Astrocyte of the spinal cord (primary cell): Measurements from ENCODE around the gene CHCHD3.

Source experiments
- DNase-seq: peaks from one replicate; pipeline ENCODE4 v3.0.0; 2011; ENCODE audit warnings: low read depth, low spot score
- H3K4me3 ChIP-seq: 2 replicates; pipeline ENCODE4 v1.5.1; 2011; ENCODE audit warnings: low read depth, mild to moderate bottlenecking, low read length, moderate library complexity
- in situ Hi-C: cut with HindIII; loops from 2 replicates; pipeline ENCODE4 v1.10.0; 2017; ENCODE audit warnings: low sequenced_read_pairs
- TF ChIP-seq, protein P1 (sequence below): IDR thresholded peaks from 2 replicates; pipeline ENCODE4 v1.5.1; 2012; ENCODE audit warnings: low read depth, mild to moderate bottlenecking, low read length, inconsistent platforms

CHCHD3 gene

DNA sequence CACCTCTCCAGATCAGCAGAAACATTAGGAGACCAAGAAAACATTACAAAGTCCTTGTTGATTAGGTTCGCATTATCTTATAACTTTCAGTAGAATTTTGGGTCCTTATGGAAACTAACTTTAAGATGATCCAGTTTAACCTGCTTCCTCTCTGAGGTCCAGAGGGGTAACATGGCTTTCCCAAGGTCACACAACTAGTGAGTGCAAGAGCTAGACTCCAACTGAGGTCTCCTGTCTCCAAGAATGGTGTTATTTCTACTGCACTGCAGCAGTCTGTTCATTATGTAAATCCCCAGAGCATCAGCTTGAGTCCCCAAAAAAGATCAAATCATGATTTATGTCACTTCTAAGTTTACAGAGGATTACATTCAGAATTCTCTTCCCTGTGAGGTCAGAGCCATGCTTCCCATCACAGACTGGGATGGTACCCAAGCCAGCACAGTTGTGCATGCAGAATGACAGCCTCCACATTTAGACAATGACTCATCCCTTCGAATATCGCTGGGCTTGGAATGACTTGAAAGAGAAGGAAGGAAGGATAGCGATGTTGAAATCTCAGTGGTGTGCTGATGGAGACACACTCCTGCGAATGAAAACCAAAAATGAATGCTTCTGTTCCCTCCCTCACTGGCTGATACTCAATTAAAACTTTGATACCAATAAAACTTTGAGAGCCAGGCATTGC, 342.5 kb downstream of the CHCHD3 start:
- in situ Hi-C loops: no loop called here
- peak; percentile 94 for DNase-seq
- H3K4me3 ChIP-seq: no peak overlapping the region
- TF ChIP-seq, protein P1, sequence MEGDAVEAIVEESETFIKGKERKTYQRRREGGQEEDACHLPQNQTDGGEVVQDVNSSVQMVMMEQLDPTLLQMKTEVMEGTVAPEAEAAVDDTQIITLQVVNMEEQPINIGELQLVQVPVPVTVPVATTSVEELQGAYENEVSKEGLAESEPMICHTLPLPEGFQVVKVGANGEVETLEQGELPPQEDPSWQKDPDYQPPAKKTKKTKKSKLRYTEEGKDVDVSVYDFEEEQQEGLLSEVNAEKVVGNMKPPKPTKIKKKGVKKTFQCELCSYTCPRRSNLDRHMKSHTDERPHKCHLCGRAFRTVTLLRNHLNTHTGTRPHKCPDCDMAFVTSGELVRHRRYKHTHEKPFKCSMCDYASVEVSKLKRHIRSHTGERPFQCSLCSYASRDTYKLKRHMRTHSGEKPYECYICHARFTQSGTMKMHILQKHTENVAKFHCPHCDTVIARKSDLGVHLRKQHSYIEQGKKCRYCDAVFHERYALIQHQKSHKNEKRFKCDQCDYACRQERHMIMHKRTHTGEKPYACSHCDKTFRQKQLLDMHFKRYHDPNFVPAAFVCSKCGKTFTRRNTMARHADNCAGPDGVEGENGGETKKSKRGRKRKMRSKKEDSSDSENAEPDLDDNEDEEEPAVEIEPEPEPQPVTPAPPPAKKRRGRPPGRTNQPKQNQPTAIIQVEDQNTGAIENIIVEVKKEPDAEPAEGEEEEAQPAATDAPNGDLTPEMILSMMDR: no peak

DNA sequence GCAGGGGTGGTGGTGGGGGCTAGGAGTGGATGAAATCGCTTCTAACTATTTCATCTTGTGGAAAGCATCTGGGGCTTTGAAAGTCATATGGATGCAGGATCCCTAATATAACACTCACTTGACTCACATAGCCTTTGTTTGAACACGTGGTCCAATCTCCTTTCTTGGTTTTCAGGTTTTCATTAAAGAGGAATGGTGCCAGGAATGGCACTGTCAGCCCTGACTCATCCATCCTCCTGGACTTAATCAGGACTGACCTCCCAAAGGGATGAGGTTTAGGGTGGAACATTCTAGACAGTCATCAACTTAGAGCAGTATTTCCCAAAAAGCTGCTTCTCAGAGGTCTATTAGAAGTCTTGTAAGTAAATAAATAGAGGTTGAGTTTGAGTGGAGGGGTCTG, 343.6 kb downstream of the CHCHD3 start:
- peak; percentile 95 for DNase-seq

DNA sequence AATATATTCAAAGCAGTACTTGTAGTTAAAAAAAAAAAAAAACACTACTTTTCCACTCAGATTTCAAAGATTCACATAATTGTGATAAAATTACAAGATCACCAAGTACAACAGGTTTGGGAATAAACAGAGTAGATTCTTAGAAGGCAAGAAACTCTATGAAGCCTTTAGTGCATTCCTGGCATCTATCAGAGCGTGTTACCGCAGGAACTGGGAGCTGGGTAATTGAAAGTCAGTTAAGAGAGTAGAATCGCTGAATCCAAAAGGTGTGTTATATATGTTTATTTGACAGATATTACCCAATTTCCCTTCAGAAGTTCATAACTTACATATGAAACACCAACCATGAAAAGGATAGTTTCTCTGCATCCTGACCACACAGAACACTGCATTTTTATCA, 346.4 kb downstream of the CHCHD3 start:
- TF ChIP-seq, protein P1: no peak
- H3K4me3 ChIP-seq: no peak overlapping the region
- no peak for DNase-seq
- in situ Hi-C loops: no loop called here

More for the DNA sequence above, 343.6 kb downstream of the CHCHD3 start:
- in situ Hi-C loops: no loop called here
- H3K4me3 ChIP-seq: no peak overlapping the region
- TF ChIP-seq, protein P1: no peak
